Left lung (tissue), 10 donors: ENCODE results near the gene ITM2C. TPM values are rescaled to one million over a fixed set of nuclear protein-coding genes. Genes with fewer than 3 reads are reported as not detected.

Experiments
- ATAC-seq: fragments of 200-7000 bp; cut with Tn5 transposase; one replicate; pipeline ENCODE4 v1.9.1; 2020; ENCODE audit warnings: moderate library complexity
- DNase-seq, 4 donors: peaks; one replicate each; pipeline ENCODE4 v3.0.0-alpha.2; 2013 to 2020
- H3K27ac ChIP-seq, 2 donors: fragments of 200-600 bp; sonication (generic) in 1 of 2; one replicate each; pipeline versions ENCODE4 v1.5.0 to v1.8.0; 2020 to 2021
- H3K27me3 ChIP-seq, 2 donors: fragments of 200-600 bp; sonication (generic) in 1 of 2; one replicate each; pipeline versions ENCODE4 v1.5.0 to v1.8.0; 2020 to 2021
- H3K36me3 ChIP-seq, 2 donors: fragments of 200-600 bp; sonication (generic) in 1 of 2; one replicate each; pipeline versions ENCODE4 v1.5.0 to v1.8.0; 2020 to 2021
- H3K4me1 ChIP-seq, 2 donors: fragments of 200-600 bp; one replicate each; pipeline ENCODE4 v1.8.0; 2021
- H3K4me3 ChIP-seq, 2 donors: fragments of 200-600 bp; sonication (generic) in 1 of 2; one replicate each; pipeline versions ENCODE4 v1.5.0 to v1.8.0; 2020 to 2021; ENCODE audit warnings: mild to moderate bottlenecking in 1 of 2
- H3K9me3 ChIP-seq, 2 donors: fragments of 200-600 bp; sonication (generic) in 1 of 2; one replicate each; pipeline versions ENCODE4 v1.5.0 to v1.8.0; 2020 to 2021
- CTCF ChIP-seq, 2 donors: fragments of 200-600 bp; sonication (generic) in 1 of 2; IDR thresholded peaks; one replicate each; pipeline versions ENCODE4 v1.5.0 to v1.8.0; 2021; ENCODE audit warnings: antibody characterized with exemption in 2 of 2
- intact Hi-C, 2 donors: fragments of 100-400 bp; cut with DNase I; formaldehyde crosslinking; loops; one replicate each; pipeline versions ENCODE4 v1.11.2 to v1.14.2; 2022
- polyA plus RNA-seq, 6 donors: library from polyadenylated mRNA; unstranded; fragments of 120-200 nt; gene quantifications; one replicate each; pipeline ENCODE4 v1.2.1, GENCODE V29; 2013; ENCODE audit not compliant: insufficient read length in 6 of 6
- total RNA-seq, 2 donors: library from RNA; stranded (reverse); fragmentation: NEBNext Ultra II Directional; extraction: Animal tissue kit (Norgen Biotek cat#: 25700); gene quantifications; one replicate each; pipeline ENCODE4 v1.2.1, GENCODE V29; 2021
- donor health status: DM: no; HTN: yes; CAD: no.
- donor health status: DM: no; HTN: no; CAD: no.

Gene ITM2C
- total and polyA plus RNA-seq, 8 donors: 32.0 to 356 (median 283) TPM

- intact Hi-C loops: no loop called here
- DNase-seq: peak in 3 of 4 donors; percentile 43 to 86 (median 75)
- H3K27me3 ChIP-seq: peaks cover 0 to 26% of the 10 kb centered on the region in 2 donors
- ATAC-seq: no peak
- no peaks in the 10 kb centered on the region for H3K36me3 ChIP-seq
- no peak overlapping the region for H3K27ac ChIP-seq
- H3K4me1 ChIP-seq: peaks cover 0 to 53% of the 10 kb centered on the region in 2 donors
- TF ChIP-seq CTCF (IDR thresholded peaks at IDR 0.05): no peak
- H3K9me3 ChIP-seq: no peaks in the 10 kb centered on the region
- H3K4me3 ChIP-seq: no peak overlapping the region
Measured at GRCh38 chr2:230868947-230869913, 4.5 kb downstream of the ITM2C start.

GRCh38 chr2:230869914-230870543, 5.3 kb downstream of the ITM2C start:
- ATAC-seq (no peak), DNase-seq (no peak)
- intact Hi-C loops: no loop called here
- TF ChIP-seq CTCF (IDR thresholded peaks at IDR 0.05): no peak
- Histone ChIP-seq H3K36me3 (no peaks in the 10 kb centered on the region), H3K4me1 (peaks cover 0 to 45% of the 10 kb centered on the region in 2 donors), H3K27me3 (peaks cover 0 to 18% of the 10 kb centered on the region in 2 donors), H3K4me3 (no peak overlapping the region), H3K27ac (no peak overlapping the region), H3K9me3 (no peaks in the 10 kb centered on the region)

GRCh38 chr2:230870544-230871360, 6.0 kb downstream of the ITM2C start:
- Histone ChIP-seq H3K4me1 (peaks cover 0 to 38% of the 10 kb centered on the region in 2 donors), H3K9me3 (no peaks in the 10 kb centered on the region), H3K4me3 (no peak overlapping the region), H3K27ac (no peak overlapping the region), H3K36me3 (no peaks in the 10 kb centered on the region), H3K27me3 (peaks cover 0 to 11% of the 10 kb centered on the region in 2 donors)
- no peak for ATAC-seq
- no peak for TF ChIP-seq CTCF (IDR thresholded peaks at IDR 0.05)
- DNase-seq: peak in 1 of 4 donors; percentile 55
- intact Hi-C loops: no loop called here

DNA sequence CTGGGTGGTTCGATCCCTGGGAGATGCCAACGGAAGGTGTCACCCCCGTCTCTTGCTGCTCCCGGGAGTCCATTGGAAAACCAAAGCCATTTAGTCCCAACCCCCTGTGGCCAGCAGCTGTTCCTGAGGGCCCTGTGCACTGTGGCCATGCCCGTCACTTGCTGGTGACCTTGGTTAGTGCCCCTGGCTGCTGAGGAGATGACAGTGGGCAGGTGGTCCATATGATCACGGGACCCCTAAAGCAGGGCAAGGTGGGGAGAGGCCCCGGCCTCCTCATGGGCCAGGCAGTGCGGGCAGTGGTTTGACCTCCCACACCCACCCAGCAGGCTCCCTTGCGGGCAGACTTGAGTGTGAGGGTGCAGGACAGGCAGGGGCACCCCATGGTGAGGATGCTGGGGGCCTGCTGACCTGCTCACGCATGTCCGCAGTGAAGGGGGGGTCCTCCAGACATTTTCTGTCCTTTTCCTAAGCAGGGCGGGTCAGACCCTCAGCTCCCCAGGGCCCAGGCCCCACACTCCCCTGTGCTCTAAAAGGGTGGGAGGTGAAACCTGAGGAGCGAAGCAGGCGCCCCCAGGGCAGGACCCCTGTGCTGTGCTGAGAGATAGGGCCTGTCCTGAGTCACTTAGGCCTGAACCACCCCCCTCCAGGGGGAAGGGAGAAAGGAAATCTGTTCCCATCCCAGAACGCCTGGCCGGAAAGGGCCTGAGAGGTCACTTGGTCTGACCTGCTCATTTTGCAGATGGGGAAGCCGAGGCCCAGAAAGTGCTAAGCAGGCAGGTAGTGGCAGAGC, 6.8 kb downstream of the ITM2C start:
- peaks cover 0 to 30% of the 10 kb centered on the region in 2 donors for H3K4me1 ChIP-seq
- DNase-seq: peak in 1 of 4 donors; percentile 53
- H3K27ac ChIP-seq: no peak overlapping the region
- no peak for ATAC-seq
- H3K4me3 ChIP-seq: no peak overlapping the region
- intact Hi-C loops: no loop called here
- TF ChIP-seq CTCF (IDR thresholded peaks at IDR 0.05): no peak
- H3K27me3 ChIP-seq: peaks cover 0 to 3% of the 10 kb centered on the region in 2 donors
- H3K36me3 ChIP-seq: no peaks in the 10 kb centered on the region
- no peaks in the 10 kb centered on the region for H3K9me3 ChIP-seq
